GM21367 (cell line): ENCODE data around the gene UTP3.
"Not testable (repeated sequence)": the region's sequence is repeated elsewhere in the genome, so short reads cannot be mapped to it uniquely, and the experiment has no call there.

Source experiments
- ATAC-seq: cut with Tn5 transposase; IDR thresholded peaks from one replicate; pipeline ENCODE4 v1.9.1; 2021; ENCODE audit not compliant: unreplicated experiment

Gene UTP3

GRCh38 chr4:70714079-70714887 lies 26.0 kb downstream of the UTP3 start:
- ATAC-seq: peak; percentile 54

GRCh38 chr4:70715097-70715496 lies 26.8 kb downstream of the UTP3 start:
- peak; percentile 10 for ATAC-seq

- no peak for ATAC-seq
Measured at GRCh38 chr4:70718811-70719604, 30.7 kb downstream of the UTP3 start.

GRCh38 chr4:70721747-70722146 lies 33.4 kb downstream of the UTP3 start, which contains the start of gene RUFY3:
Gene RUFY3 (plus strand): TSS chr4:70721964. CDS start chr4:70722574, 610 bp downstream.
- no peak for ATAC-seq

DNA sequence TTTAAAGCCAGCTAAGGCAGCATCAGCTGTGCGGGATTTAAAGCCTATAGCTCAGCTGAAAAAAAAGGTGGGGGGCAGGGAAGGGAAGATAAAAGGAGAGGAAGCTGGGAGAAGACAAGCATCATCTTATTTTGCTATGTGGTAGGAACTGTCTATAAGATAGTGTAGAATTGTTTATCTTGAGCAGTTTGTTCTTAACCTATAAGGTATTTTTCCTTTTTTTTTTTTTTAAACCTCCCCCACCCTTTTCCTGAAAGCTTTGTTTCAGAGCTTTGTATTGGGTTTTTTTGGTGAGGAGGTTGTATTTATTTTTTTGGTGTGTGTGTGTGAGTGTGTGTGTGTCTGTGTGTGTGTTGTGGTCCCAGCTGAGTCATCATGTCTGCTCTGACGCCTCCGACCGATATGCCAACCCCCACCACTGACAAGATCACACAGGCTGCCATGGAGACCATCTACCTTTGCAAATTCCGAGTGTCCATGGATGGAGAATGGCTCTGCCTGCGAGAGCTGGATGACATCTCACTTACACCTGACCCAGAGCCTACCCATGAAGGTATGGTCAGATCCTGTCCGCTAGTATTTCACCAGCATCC lies 34.0 kb downstream of the UTP3 start:
- no peak for ATAC-seq

DNA sequence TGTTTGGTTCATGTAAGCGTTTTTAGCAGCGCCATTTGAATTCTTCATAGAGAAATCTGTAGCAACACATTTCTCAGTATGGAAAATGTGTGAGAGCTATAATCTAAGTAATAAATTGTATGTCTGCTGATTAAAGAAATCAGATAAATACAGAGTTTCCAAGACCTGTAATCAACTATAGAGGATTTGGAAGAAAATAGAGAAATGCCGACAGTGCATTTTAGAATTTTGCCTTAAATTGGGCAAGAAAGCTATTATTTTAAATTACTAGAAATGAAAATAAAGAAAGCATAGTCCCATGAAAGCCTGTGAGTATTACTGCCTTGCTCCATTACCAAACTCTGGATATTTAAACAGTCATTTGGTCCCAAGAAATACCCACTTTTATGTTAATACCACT lies 36.1 kb downstream of the UTP3 start:
- no peak for ATAC-seq

DNA sequence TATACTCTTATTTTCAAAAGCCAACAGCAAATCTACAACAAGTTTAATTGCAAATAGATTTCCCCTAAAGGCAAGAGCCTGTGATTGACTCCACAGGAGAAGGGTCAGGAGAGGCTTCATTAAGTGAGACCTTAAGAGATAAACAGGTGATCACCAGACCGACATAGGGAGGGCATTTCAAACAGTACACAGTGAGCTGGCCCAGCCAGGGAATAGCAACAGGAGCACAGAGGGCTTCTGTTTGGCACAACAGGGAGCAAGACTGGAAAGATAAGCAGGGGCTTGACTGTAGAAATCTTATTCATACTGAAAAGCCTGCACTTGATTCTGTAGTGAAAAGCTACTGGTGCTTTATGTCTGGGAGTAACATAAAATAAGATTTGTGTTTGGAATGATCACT lies 37.3 kb downstream of the UTP3 start:
- no peak for ATAC-seq

DNA sequence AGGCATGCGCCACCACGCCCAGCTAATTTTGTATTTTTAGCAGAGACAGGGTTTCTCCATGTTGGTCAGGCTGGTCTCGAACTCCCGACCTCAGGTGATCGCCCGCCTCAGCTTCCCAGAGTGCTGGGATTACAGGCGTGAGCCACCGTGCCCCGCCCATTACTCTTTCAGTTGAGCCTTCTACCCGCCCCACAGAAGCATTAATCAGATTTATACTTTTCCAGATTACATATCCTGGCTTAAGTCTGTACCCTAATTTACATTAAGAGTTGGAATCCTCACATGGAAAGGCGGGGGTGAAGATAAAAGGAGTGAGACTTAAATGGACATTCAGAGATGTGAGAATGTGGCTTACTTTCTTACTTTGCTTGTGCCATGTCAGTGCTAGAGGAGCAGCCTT lies 38.2 kb downstream of the UTP3 start:
- not testable (repeated sequence) for ATAC-seq

GRCh38 chr4:70728091-70728490 lies 39.8 kb downstream of the UTP3 start:
- ATAC-seq: no peak

- ATAC-seq: not testable (repeated sequence)
Measured at GRCh38 chr4:70732878-70733277, 44.5 kb downstream of the UTP3 start.

GRCh38 chr4:70734168-70734954 lies 46.0 kb downstream of the UTP3 start:
- ATAC-seq: peak; percentile 93

- ATAC-seq: no peak
Measured at GRCh38 chr4:70734971-70735370, 46.6 kb downstream of the UTP3 start.

DNA sequence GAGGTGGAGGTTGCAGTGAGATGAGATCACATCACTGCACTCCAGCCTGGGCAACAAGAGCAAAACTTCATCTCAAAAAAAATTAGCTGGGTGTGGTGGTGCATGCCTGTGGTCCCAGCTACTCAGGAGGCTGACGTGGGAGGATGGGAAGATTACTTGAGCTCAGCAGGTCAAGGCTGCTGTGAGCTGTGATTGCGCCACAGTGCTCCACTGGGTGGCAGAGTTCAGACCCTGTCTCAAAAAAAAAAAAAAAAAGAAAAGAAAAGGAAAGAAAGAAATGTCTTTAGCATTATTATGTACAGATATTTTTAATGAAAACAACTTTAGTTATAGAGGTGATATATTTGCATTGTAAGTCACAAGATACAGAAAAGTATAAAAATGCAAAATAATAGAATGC lies 47.6 kb downstream of the UTP3 start:
- not testable (repeated sequence) for ATAC-seq

- no peak for ATAC-seq
Measured at GRCh38 chr4:70737006-70737405, 48.7 kb downstream of the UTP3 start.

GRCh38 chr4:70737409-70737808 lies 49.1 kb downstream of the UTP3 start:
- ATAC-seq: no peak

DNA sequence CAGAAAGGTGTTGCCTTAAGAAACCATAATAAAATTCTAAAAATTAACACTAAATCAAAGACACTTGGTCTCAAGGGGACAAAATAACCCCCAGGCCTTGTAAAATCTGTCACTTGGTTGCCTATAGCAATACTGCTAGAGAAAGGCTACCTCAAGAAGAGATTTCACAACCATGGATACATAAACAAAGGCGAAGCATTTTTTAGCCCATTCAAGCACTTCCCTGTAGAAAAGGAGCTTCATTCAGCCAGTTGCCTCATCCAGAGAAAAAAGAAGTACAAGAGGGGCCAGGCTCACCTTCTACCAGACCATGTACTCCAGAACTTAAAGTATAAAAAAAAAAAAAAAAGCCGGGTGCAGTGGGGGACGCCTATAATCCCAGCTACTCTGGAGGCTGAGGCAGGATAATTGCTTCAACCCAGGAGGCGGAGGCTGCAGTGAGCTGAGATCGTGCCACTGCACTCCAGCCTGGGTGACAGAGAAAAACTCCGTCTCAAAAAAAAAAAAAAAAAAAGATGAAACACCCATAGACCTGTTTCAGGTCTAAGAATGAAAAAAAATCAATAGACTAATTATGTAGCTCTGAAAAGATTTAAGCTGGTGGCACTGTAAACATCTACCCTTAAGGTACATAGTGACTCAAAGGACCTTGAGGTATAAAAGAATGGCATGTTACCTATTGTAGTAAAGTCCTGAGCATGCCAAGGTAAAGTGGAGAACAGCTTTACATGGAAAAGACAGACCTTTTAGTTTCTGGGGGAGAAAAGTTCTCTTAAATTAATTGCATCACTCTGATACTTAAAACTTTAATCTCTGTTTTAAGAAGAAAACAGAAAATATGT lies 51.4 kb downstream of the UTP3 start:
- ATAC-seq: no peak
